GM19099 (cell line): ENCODE results near the gene LRFN3.
A peak's percentile ranks its signal among the peaks of the same experiment; 100 is the strongest.

ENCODE experiments used
- POLR2A ChIP-seq: IDR thresholded peaks from 3 replicates; pipeline ENCODE4 v1.6.1; 2011; ENCODE audit warnings: low read depth; ENCODE audit not compliant: insufficient read length; ENCODE audit errors: extremely low read depth

Gene LRFN3

GRCh38 chr19:35928507-35928906, 7.7 kb upstream of the LRFN3 start:
- TF ChIP-seq POLR2A: no peak

- TF ChIP-seq POLR2A: no peak
These were observed 6.3 kb upstream of the LRFN3 start for GRCh38 chr19:35929876-35930275.

- peak; percentile 99 for TF ChIP-seq POLR2A
These were observed 4.9 kb upstream of the LRFN3 start for GRCh38 chr19:35931161-35931873.

GRCh38 chr19:35931874-35932202, 4.3 kb upstream of the LRFN3 start:
- TF ChIP-seq POLR2A: no peak

- no peak for TF ChIP-seq POLR2A
These were observed 3.8 kb upstream of the LRFN3 start for GRCh38 chr19:35932291-35932936.

GRCh38 chr19:35936738-35937268, 629 bp downstream of the LRFN3 start:
- no peak for TF ChIP-seq POLR2A

GRCh38 chr19:35937345-35938281, 1.4 kb downstream of the LRFN3 start:
- TF ChIP-seq POLR2A: no peak

GRCh38 chr19:35938282-35939224, 2.4 kb downstream of the LRFN3 start:
- TF ChIP-seq POLR2A: no peak

- no peak for TF ChIP-seq POLR2A
These were observed 3.3 kb downstream of the LRFN3 start for GRCh38 chr19:35939307-35940077.

GRCh38 chr19:35940078-35940775, 4.1 kb downstream of the LRFN3 start:
- no peak for TF ChIP-seq POLR2A

GRCh38 chr19:35940839-35941238, 4.7 kb downstream of the LRFN3 start:
- TF ChIP-seq POLR2A: no peak

- TF ChIP-seq POLR2A: no peak
These were observed 6.1 kb downstream of the LRFN3 start for GRCh38 chr19:35942235-35942634.
